ENCODE results near the gene RILPL2. TPM values are rescaled to one million over a fixed set of nuclear protein-coding genes. Genes with fewer than 3 reads are reported as not detected.
"Not testable (repeated sequence)": the region's sequence is repeated elsewhere in the genome, so short reads cannot be mapped to it uniquely, and the experiment has no call there.

RILPL2 gene
- total RNA-seq, 1 donor from 2014 or later, result 1.9 TPM

GRCh38 chr12:123382684-123383083 is 53.8 kb downstream of the RILPL2 start:
- no peak for DNase-seq

GRCh38 chr12:123379391-123379790 is 57.1 kb downstream of the RILPL2 start:
- no peak for DNase-seq

GRCh38 chr12:123372415-123372814 is 64.1 kb downstream of the RILPL2 start:
- not testable (repeated sequence) for DNase-seq

GRCh38 chr12:123371667-123372368 is 64.7 kb downstream of the RILPL2 start:
- DNase-seq, result not testable (repeated sequence)

GRCh38 chr12:123369229-123369628 is 67.3 kb downstream of the RILPL2 start:
- DNase-seq, result no peak

GRCh38 chr12:123368431-123368830 is 68.1 kb downstream of the RILPL2 start:
- not testable (repeated sequence) for DNase-seq

GRCh38 chr12:123367511-123367910 is 69.0 kb downstream of the RILPL2 start:
- DNase-seq, result no peak

Other genes starting within 250 kb of the RILPL2 start
- 39.1 TPM for gene MPHOSPH9, start 203.5 kb downstream of the RILPL2 start, total RNA-seq
- 10.9 TPM for gene MTRFR, start 203.2 kb downstream of the RILPL2 start, total RNA-seq
- gene CDK2AP1, start 164.8 kb downstream of the RILPL2 start, total RNA-seq, result 67.8 TPM
- 16.8 TPM for gene SBNO1, start 71.8 kb downstream of the RILPL2 start, total RNA-seq
- 29.5 TPM for gene KMT5A, start 52.6 kb downstream of the RILPL2 start, total RNA-seq
- 21.8 TPM for gene SNRNP35, start 21.5 kb upstream of the RILPL2 start, total RNA-seq
- 7.9 TPM for gene RILPL1, start 97.0 kb upstream of the RILPL2 start, total RNA-seq
- 190 TPM for gene TMED2, start 147.9 kb upstream of the RILPL2 start, total RNA-seq
- gene DDX55, start 165.4 kb upstream of the RILPL2 start, total RNA-seq, result 16.9 TPM
- gene EIF2B1, start 197.0 kb upstream of the RILPL2 start, total RNA-seq, result 28.3 TPM
- 23.4 TPM for gene GTF2H3, start 197.1 kb upstream of the RILPL2 start, total RNA-seq
- 8.3 TPM for gene TCTN2, start 234.4 kb upstream of the RILPL2 start, total RNA-seq